Measurements from ENCODE around the gene MTHFD1L. TPM values are rescaled to one million over a fixed set of nuclear protein-coding genes. Genes with fewer than 3 reads are reported as not detected.

Gene MTHFD1L
- total and polyA plus RNA-seq, 2 of the 8 experiments (the other 6 are each of a cell fraction or from before 2014, with no cell fraction given): 29.2 to 105 TPM

DNA sequence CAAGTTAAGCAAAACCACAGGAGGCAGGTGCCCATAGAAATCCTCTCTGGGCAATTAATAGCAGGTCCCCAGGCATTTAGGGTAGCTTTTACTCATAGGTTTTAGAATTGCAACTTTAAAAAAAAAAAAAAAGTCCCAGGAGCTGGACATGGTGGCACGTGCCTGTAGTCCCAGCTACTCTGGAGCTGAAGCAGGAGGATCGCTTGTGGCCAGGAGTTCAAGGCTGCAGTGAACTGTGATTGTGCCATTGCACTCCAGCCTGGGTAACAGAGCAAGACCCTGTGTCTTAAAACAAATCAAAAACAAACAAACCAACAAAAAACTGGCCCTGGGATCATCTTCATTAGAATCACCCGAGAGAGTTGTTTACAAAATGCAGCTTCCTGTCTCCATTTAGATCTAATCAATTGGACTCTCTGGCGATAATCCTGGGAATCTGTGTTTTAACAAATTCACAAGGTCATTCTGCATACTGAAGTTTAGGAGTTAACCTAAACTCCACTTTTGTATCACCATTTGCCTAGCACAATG is 242.5 kb downstream of the MTHFD1L start (continued):
- TF ChIP-seq CHD7 (IDR thresholded peaks at IDR 0.05; ENCODE audit: insufficient replicate concordance, low read length): no peak
- no peak for TF ChIP-seq TCF12 (IDR thresholded peaks at IDR 0.05; ENCODE audit: low read depth, low read length)
- no peak for TF ChIP-seq CBX5 (IDR thresholded peaks at IDR 0.05; ENCODE audit: low read depth, low read length)
- no peak for TF ChIP-seq POLR2AphosphoS5 (IDR thresholded peaks at IDR 0.05; ENCODE audit: low read depth, low read length)
- TF ChIP-seq NANOG (IDR thresholded peaks at IDR 0.05; ENCODE audit: insufficient read depth, low read depth, low read length, poor library complexity, severe bottlenecking): no peak
- no peak for TF ChIP-seq SUZ12 (IDR thresholded peaks at IDR 0.05; ENCODE audit: low read length)
- no peak for TF ChIP-seq YY1 (IDR thresholded peaks at IDR 0.05; ENCODE audit: low read depth, low read length)
- no peak for TF ChIP-seq MAFK (IDR thresholded peaks at IDR 0.05; ENCODE audit: low read depth, low read length)
- no peak for TF ChIP-seq GTF2F1 (IDR thresholded peaks at IDR 0.05; ENCODE audit: borderline replicate concordance, low read depth, low read length)

Measured in H1 (cell line).